ENCODE results near the gene LAMA5.

DNA sequence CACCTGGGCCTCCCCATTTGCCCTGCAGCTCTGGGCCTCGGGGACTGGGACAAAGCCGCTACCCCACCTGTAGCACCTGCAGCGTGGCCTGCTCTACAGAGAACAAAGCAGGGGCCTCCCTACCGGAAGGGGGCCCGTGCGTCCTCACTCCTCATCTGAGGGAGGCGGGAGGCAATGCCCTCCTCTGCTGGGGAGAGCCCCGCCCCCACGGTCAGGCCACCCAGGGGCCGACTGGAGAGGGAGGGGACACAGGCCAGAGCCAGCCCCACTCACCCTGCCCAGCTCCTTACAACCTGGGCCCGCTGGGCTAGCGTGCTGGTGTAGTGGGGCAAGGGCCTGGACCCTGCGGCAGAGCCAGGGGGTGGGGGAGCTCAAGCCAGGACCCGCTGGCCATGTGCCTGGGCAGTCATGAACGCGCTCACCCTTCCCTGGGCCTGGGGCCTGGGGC, 8.0 kb downstream of the LAMA5 start:
- TF ChIP-seq, protein P1, sequence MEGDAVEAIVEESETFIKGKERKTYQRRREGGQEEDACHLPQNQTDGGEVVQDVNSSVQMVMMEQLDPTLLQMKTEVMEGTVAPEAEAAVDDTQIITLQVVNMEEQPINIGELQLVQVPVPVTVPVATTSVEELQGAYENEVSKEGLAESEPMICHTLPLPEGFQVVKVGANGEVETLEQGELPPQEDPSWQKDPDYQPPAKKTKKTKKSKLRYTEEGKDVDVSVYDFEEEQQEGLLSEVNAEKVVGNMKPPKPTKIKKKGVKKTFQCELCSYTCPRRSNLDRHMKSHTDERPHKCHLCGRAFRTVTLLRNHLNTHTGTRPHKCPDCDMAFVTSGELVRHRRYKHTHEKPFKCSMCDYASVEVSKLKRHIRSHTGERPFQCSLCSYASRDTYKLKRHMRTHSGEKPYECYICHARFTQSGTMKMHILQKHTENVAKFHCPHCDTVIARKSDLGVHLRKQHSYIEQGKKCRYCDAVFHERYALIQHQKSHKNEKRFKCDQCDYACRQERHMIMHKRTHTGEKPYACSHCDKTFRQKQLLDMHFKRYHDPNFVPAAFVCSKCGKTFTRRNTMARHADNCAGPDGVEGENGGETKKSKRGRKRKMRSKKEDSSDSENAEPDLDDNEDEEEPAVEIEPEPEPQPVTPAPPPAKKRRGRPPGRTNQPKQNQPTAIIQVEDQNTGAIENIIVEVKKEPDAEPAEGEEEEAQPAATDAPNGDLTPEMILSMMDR (IDR thresholded peaks at IDR 0.05) = no peak
- TF ChIP-seq EZH2 (IDR thresholded peaks at IDR 0.05; ENCODE audit: borderline replicate concordance, insufficient read depth, low read depth, low read length, poor library complexity, severe bottlenecking) = no peak

Measured in B cell (primary cell).